GM18505 (cell line): ENCODE measurements around the gene OR2A1.
"Not testable (repeated sequence)": the region's sequence is repeated elsewhere in the genome, so short reads cannot be mapped to it uniquely, and the experiment has no call there.

ENCODE experiments used
- ATAC-seq: cut with Tn5 transposase; IDR thresholded peaks from one replicate; pipeline ENCODE4 v1.9.1; 2021; ENCODE audit not compliant: unreplicated experiment

Gene OR2A1, protein sequence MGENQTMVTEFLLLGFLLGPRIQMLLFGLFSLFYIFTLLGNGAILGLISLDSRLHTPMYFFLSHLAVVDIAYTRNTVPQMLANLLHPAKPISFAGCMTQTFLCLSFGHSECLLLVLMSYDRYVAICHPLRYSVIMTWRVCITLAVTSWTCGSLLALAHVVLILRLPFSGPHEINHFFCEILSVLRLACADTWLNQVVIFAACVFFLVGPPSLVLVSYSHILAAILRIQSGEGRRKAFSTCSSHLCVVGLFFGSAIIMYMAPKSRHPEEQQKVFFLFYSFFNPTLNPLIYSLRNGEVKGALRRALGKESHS

DNA sequence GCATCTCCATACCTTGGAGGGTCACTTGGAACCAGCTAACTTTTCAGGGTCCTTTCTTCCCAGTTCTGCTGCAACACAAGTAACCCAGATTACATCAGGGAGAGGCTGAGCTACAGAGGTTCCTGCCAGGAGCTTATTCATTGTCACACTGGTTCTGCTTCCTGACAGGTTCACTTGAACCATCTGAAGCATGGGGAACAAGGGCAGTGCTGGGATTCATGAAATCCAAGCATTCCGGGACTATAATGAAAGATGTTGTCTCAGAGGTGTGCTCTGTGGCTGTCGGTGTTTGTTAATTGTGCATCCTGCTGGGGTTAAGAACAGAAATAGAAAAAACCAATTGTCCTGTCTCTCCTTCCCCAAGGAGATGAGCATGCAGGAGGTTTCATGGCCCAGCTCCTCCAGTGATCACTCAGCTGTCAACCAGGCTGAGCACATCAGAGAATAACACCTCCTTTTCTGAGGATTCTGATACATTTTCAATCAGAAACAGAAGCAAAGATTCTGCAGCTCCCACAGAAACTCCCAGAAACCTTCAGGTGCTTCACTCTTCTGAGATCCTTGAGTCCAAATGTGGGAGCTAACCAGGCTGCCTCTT, at the start of gene OR2A1:
Gene OR2A1, plus strand, starts transcription at position 548 of the 598 bp plus-strand sequence. CDS start 5,706 bp downstream, outside the sequence.
- not testable (repeated sequence) for ATAC-seq

DNA sequence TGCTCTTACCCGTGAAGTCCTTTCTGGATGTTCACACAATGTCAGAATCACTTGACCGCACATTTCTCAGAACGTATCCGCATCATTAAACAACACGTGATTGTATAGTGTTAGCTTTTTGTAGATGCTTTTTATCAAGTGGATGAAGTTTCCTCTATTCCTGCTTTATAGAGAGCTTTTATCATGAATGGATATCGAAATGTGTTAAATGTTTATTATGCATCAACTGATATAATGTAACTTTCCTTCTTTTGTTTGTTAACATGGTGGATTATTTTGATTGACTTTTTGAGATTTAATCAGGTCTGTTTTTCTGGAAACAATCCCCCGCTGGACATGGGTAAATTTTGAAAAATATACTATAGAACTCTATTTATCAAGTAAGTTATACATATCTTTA, 47.5 kb upstream of the OR2A1 start, which contains the start of gene OR2A7:
Gene OR2A7, minus strand, starts transcription at position 101 of the 400 bp plus-strand sequence. CDS start 5,164 bp downstream, outside the sequence.
- ATAC-seq = not testable (repeated sequence)

DNA sequence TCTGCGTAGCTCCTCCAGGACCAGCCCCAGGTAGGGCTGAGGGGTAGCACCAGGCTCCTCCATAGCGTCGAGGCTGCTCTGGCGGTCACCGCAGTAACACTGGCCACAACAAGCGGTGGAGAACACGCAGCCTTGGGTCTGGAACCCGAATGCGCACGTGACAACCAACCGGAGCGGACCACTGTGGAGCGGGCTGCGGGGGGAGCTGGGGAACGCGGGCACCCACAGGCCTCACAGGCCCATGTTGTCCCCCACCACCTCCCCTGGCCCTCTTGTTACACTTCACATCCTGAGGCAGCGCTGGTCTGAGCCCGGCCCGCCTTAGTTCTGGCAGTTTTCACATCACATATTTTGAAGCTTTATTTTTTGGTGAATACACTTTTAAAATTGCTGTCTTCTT, 43.0 kb upstream of the OR2A1 start, which contains the start of gene CTAGE8:
Gene CTAGE8, minus strand, starts transcription at position 101 of the 400 bp plus-strand sequence. Its CDS starts 38 bp downstream, at position 63.
- not testable (repeated sequence) for ATAC-seq

DNA sequence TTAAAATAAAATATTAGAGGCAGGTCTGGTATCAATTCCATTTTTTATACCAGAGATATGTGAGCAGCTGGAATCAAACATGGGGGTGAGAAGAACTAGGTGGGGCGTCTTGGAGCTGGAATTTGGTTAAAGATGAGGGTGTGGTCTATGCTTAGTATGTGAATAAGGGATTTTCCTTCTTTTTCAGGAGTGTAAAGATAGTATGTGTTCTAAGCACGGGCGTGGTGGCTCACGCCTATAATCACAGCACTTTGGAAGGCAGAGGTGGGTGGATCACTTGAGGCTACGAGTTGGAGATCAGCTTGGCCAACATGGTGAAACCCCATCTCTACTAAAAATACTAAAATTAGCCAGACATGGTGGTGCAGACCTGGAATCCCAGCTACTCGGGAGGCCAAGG, 36.9 kb upstream of the OR2A1 start:
- ATAC-seq = not testable (repeated sequence)

DNA sequence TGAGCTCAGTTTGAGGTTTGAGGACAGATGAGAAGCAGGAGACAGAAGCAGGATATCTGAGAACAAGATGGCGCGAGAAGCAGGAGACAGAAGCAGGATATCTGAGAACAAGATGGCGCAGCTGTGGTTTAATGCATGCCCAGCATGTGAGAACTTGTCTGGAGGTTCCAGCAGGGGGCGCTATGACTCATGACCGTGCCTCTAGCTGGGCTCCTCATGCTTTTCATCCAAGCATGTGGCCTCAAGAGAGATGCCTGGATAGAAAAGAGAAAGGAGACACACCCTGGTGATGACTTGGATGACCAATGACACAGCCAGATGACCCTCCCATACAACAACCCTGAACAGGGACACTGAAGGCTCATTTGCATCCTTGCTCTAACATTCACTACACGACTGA, 32.2 kb upstream of the OR2A1 start:
- ATAC-seq = not testable (repeated sequence)

DNA sequence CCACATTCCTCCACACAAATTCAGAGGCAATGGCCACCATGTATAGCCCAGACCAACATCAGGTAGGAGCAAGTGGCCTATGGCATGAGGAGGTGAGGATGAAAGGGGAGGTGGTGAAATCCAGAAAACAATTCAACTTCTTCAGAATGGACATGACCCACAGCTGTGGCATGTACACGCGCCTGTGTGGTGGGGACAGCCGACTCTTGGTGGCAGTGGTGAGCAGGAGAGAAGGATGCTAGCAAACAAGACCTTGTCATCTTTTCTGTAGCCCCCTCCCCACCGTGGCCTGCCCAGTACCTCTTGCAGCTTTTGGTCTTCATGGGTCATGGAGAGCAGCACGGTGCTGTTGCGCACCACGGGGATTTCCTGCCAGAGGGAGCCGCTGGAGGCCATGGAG, 30.2 kb upstream of the OR2A1 start:
- not testable (repeated sequence) for ATAC-seq

DNA sequence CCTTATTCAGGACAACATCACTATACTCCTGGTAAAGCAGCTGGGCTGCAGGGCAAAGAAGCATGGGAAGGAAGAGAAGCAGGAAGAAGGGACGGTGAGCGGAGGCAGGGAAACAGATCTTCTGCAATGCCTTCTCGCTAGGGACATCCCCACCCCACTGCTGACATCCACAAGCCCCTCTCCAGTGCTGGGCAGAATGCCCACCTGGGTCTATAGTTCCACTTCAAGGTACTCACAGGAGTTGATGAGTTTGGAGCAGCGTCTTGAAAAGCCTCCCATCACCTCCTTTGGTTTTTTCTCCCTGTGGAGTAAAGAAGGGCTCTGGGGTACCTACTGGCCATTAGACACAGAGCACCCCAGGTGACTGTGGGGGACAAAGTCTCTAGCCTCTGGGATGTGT, 29.7 kb upstream of the OR2A1 start:
- not testable (repeated sequence) for ATAC-seq

DNA sequence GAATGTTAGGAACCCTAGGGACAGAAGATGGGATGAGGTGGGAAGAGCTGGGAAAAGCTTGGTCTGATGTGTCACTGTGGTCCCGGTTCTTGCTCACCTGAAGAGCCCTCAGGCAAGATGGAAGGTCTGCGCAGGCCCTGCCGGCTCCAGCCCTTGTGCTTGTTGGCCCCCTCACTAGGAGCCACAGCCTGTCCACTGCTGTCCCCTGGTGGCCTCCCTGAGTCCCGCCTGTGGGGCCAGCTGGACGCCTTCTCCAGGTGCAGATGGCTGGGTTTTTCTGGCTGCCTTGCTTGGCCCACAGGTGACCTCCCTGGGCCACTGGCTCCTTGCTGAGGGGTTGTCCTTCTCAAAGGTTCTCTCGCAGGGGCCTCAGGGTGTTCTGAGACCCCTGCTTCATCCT, 28.5 kb upstream of the OR2A1 start:
- not testable (repeated sequence) for ATAC-seq

DNA sequence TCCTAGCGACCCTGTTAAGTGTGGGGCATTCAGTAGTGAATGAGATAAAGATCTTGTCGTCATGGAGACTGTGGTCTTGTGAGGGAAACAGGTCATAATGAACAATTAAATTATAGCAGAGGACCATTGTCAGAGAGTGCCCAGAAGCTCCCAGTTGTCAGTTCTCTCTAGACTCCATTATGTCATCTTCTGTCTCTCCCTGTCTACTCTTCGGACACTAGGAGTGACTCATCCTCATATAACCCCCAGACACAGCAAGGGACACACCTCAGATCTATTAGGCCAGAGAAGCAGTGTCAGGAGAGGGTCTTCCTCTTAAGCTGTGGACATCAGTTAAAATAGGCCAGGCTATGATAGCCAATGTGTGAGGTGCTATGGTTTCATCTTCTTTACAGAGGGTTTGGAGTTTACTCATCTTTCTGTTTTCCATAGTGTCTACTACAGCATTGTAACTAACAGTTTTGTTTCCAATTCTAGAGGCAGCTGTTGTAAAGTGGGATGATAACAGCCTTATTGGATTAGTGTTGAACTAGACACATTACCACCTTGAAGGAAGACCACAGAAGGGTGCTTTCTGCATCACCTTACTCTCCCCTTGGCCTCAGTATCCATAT, 24.9 kb upstream of the OR2A1 start:
- not testable (repeated sequence) for ATAC-seq

DNA sequence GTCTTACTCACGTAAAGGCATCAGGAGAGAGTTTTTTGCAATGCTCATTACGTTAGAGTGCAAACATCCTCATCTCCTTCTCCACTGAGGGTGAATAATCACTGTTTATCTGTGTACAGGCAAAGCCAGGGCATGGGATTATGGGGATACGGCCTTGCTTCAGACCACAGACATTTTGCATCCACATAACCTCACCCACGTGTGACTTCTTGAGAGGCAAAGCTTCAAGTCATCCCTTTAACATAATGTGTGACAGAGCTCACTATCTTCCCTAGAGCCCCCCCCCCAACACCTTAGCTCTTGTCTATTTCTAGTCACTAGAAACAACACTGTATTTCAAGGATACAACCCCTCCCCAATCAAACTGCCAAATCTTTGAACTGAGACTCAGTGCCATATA, 20.6 kb upstream of the OR2A1 start:
- not testable (repeated sequence) for ATAC-seq

DNA sequence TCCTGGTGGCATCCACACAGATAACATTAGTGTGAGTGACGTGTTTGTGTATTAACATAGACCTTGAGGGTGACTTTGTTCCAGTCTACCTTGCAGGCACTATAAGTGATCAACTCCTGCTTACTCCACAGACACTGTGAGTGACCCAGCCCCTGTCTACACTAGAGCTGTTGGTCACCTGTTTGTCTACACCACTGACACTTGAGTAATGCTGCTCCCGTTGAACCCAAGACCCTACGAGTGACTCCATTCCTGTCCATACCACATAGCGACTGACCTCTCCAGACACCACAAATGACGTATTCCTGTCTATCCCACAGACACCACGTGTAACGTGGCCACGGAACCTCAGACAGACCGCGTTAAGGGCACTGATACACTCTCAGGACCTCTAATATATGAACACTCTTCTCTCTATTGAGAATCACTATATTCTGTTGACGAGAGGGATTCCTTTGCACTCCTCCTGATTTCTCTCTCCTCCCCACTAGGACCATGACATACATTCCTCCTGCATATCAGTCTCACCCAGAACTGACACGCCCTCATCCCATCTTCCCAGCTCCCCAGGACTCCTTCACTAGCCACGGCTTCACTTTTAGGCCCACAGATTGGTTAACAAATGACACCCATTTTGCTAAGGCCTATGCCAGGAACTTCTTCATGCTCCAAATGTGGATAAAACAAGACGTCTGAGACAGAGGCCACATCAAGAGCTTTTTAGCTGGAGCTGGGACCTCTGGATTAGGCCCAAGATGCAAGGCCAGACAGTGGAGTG, 19.6 kb upstream of the OR2A1 start:
- not testable (repeated sequence) for ATAC-seq

DNA sequence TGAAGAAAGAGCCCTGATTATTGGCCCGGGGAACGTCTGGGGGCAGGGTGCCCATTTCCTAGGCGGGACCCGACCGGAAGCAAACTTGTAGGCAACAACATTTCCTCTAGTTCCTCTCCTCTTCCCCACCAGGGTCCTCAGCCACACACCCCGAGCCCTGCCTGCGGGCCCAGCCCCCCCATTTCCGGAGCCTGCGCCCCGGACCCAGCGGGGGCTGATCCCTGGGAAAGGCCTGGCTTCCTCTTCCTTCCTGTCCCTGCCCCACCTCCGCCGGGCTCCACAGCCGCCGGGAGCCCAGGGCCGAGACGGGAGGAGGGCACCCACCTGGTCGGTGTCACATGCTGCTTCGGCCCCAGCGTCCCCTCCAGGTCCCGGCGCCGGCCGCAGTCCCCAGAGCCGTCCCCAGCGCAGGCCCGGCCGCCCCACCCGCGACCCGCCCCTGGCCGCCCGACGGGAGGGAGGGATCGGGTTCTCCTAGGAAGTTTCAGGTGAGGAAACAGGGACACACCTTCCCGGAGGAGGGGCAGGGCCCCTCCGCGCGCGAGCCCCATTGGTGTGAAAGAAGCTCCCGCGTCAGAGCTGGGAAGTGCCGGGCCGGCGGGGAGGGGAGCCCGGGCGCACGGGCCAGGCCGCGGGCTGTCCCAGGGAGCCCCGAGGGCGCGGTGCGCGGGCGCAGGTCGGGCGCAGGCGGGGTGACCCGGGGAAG, 18.3 kb upstream of the OR2A1 start:
- peak; percentile 75 for ATAC-seq

DNA sequence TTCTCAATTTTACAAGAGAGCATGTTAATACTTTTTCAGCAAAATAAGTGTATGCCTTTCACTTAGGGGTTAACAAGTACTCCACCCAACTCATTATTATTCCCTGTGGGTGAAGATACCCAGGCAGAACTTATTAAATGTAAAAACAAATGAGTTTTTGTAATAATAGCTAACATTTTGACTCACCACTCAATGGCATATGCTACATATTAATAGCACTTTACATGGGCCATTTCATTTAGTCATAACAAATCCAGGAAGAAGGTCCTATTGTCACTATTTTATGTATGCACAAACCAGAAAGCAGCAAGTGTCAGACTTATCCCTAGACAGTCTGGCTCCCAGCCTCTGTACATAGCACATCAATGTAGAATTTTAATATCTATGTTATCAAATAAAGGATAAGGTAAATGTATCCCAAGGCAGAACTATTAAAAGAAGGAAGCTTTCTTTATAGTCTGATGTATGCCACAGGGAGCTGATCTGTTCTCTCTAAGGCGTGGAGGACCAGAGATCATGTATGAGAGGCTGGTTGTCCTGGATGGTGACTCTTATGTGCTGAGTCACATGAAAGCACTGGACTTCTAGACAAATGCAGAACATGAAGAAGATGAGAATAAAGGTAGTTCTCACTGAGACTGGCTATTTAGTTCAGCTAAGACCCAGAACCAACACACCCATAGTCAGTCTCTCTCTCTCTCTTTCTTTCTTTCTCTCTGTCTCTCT, 9.5 kb upstream of the OR2A1 start:
- ATAC-seq = peak; percentile 58

DNA sequence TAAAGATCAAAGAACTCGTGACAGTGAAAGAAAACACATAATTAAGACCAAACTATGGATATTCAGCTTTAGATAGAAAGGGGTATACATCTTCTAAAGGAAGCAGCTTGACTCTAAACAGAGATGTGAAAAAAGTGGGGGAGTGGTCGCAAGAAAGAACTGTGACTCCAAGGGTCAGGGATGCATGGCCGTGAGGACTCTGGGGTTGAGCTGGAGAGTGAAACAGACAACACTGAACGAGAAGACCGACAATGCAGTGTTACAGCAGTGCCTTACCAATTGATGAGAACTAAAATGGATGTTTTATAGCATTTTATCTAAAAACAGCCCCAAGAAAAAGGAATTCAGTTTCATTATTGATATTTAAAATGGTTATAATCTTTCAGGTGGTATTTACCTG, 8.6 kb upstream of the OR2A1 start:
- ATAC-seq = not testable (repeated sequence)

DNA sequence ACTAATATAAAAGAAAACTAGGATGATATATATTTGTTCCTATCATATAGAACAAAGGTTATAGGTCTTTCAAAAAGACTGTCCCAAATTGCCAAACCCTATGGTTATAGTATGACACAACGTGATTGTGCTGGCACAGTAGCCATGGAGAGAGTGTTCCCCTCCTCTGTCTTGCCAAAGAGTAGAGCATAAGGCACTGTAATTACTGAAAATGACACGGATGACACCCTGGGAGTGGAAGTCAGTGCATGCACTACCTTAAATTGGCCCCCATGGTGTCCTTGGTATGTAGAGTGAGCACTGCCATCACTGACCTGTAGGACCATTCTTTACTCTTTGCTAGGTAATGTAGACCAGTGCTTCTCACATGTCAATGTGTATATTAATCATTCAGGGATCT, 7.1 kb upstream of the OR2A1 start:
- ATAC-seq = not testable (repeated sequence)

DNA sequence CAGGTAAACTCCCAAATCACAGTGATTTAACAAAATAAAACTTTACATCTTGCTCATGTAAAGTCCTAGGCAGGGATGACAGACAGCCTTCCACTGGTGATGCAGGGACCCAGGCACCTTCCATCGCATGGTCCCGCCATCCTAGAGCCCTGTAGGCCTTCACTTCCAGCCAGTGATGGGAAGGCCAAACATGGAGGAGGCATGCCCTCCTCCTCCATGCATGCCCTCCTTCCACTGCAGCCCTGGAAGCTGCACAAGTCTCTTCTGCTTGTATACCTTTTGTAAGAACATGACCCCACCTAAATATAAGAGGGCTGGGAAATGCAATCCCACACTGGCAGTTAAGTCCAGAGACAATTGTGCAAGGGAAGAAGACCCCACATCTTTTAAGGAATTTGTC, 2.5 kb upstream of the OR2A1 start:
- ATAC-seq = not testable (repeated sequence)

DNA sequence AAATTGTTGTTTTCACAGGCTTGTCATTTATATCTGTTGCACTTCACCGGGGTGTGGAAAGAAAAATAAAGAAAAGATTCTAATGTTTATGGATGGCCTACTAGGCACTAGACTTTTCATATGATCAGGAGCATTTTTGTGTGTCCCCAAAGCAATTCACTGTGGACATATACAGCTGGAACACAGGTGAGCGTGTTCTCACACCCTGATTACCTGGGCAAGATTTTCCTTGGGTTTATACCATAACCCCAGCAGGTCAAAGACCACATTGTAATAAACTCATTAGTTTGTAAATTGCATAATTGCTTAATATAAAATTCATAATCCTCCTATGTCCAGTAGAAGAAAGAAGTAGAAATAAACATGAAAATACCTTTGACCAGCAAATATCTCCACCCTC, 1.0 kb upstream of the OR2A1 start:
- not testable (repeated sequence) for ATAC-seq

DNA sequence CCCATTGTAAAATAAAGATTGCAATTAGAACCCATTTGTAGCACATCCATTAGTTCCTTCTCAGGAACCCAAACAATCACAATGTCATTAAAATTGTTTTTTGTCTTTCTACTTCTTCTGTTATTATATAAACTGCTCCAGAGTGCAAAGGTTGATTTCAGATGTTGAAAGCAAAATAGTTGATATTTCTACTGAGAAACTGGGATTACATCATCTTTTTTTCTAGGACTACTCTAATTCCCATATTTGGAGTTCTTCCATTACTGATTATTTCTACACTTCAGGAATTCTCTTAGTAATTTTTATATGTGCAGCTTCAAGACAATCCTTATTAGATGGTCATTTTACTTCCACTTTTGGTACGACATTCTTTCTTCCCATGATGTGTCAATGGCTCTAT, 5.3 kb downstream of the OR2A1 start:
- ATAC-seq = not testable (repeated sequence)

DNA sequence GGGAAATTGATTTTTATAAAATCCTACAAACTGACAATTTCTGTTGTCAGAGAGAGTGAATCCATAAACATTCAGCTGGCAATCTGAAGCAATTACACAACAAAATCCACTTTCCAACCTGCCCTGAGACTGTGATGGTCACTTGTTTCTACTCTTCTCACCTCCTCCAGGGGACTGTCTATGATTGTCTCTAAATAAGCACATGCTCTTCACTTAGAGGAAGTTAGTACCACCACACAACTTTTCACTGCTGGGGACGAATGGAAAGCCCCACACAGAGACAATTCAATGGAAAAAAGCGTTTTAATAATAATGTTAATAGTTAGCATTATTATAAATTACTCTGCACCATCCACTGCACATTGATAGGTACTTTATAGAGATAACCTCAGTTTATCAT, 7.3 kb downstream of the OR2A1 start:
- not testable (repeated sequence) for ATAC-seq
